Right lobe of liver (tissue), 6 donors: ENCODE results near the gene ENO4. TPM values are rescaled to one million over a fixed set of nuclear protein-coding genes. Genes with fewer than 3 reads are reported as not detected.

ENCODE experiments used
- ATAC-seq, 4 donors: fragments of 200-7000 bp; cut with Tn5 transposase; one replicate each; pipeline ENCODE4 v1.9.1; 2020; ENCODE audit warnings: mild to moderate bottlenecking in 4 of 4, moderate library complexity in 4 of 4
- DNase-seq, 3 donors: peaks; one replicate each; pipeline ENCODE4 v3.0.0-alpha.2; 2020
- H3K27ac ChIP-seq, 3 donors: fragments of 200-600 bp; one replicate each; pipeline ENCODE4 v1.8.0; 2022
- H3K27me3 ChIP-seq, 2 donors: fragments of 200-600 bp; one replicate each; pipeline ENCODE4 v1.8.0; 2022
- H3K36me3 ChIP-seq, 4 donors: fragments of 200-600 bp; sonication (generic) in 1 of 4; one replicate each; pipeline versions ENCODE4 v1.5.1 to v1.8.0; 2017 to 2022; ENCODE audit warnings: control low read depth in 1 of 4
- H3K4me1 ChIP-seq, 4 donors: fragments of 200-600 bp; sonication (generic) in 1 of 4; one replicate each; pipeline versions ENCODE4 v1.5.1 to v1.8.0; 2017 to 2022; ENCODE audit warnings: control low read depth in 1 of 4
- H3K4me3 ChIP-seq, 3 donors: fragments of 200-600 bp; one replicate each; pipeline ENCODE4 v1.8.0; 2022
- H3K9me3 ChIP-seq, 4 donors: fragments of 200-600 bp; sonication (generic) in 1 of 4; one replicate each; pipeline versions ENCODE4 v1.5.1 to v1.8.0; 2017 to 2022; ENCODE audit warnings: control low read depth in 1 of 4
- CTCF ChIP-seq, 4 donors: fragments of 200-600 bp in 3 of 4; fragments of 450-650 bp in 1 of 4; IDR thresholded peaks; one replicate each; pipeline versions ENCODE4 v1.5.1 to v1.8.0; 2016 to 2022; ENCODE audit warnings: antibody characterized with exemption in 4 of 4, mild to moderate bottlenecking in 2 of 4
- POLR2A ChIP-seq: fragments of 450-650 bp; IDR thresholded peaks from one replicate; pipeline ENCODE4 v1.6.1; 2017; ENCODE audit warnings: antibody characterized with exemption, mild to moderate bottlenecking
- WGBS: methylation state at CpG from one replicate; pipeline ENCODE4 v1.1.6; 2018; ENCODE audit warnings: low coverage, low lambda C conversion rate; ENCODE audit not compliant: insufficient coverage; ENCODE audit errors: missing lambda C conversion rate; 5-methylcytosine and 5-hydroxymethylcytosine counted together
- intact Hi-C, 2 donors: fragments of 100-400 bp; cut with DNase I; formaldehyde crosslinking; loops; one replicate each; pipeline versions ENCODE4 v1.11.2 to v1.14.1; 2022
- total RNA-seq, 6 experiments: library from RNA; depleted of rRNA in 2 of 6; stranded (reverse); fragments of >200 nt in 2 of 6; fragmentation: NEBNext Ultra II Directional in 3 of 6; extraction: Animal tissue kit (Norgen Biotek cat#: 25700) in 3 of 6; gene quantifications; one replicate each; pipeline versions ENCODE4 v1.1.0 to v1.2.4, GENCODE V29; 2016 to 2023
- donor health status: DM: no; HTN: yes; CAD: no.
- donor health status: DM: no; HTN: no; CAD: no.
- donor health status: DM: no; HTN: no; CAD: no.
- donor health status: DM: no; HTN: yes; CAD: no.
- donor health status: DM: no; HTN: yes; CAD: no.

ENO4 gene
- total RNA-seq, 6 experiments from 2014 or later, result not detected

GRCh38 chr10:116909307-116909706 is 60.0 kb downstream of the ENO4 start:
- peaks cover 0 to 41% (median 4%) of the 10 kb centered on the region in 4 donors for H3K36me3 ChIP-seq
- TF ChIP-seq CTCF (IDR thresholded peaks at IDR 0.05) (no peak), POLR2A (no peak)
- no peaks in the 10 kb centered on the region for H3K9me3 ChIP-seq
- H3K4me3 ChIP-seq, result no peak overlapping the region
- peaks cover 0 to 10% (median 0%) of the 10 kb centered on the region in 4 donors for H3K4me1 ChIP-seq
- H3K27ac ChIP-seq, result no peak overlapping the region
- WGBS, result 81% methylated on average over 1 of the region's 1 CpG
- DNase-seq, result no peak
- H3K27me3 ChIP-seq, result no peaks in the 10 kb centered on the region
- intact Hi-C loops, result no loop called here
- no peak for ATAC-seq

- H3K27ac ChIP-seq, result no peak overlapping the region
- peaks cover 0 to 10% (median 0%) of the 10 kb centered on the region in 4 donors for H3K4me1 ChIP-seq
- no peaks in the 10 kb centered on the region for H3K9me3 ChIP-seq
- H3K36me3 ChIP-seq, result peaks cover 0 to 47% (median 5%) of the 10 kb centered on the region in 4 donors
- no peak for DNase-seq
- intact Hi-C loops, result no loop called here
- H3K4me3 ChIP-seq, result no peak overlapping the region
- WGBS, result 97% methylated on average over 3 of the region's 3 CpGs
- no peak for ATAC-seq
- TF ChIP-seq POLR2A (no peak), CTCF (IDR thresholded peaks at IDR 0.05) (no peak)
- H3K27me3 ChIP-seq, result no peaks in the 10 kb centered on the region
Observed at GRCh38 chr10:116910910-116911309, 61.6 kb downstream of the ENO4 start.

GRCh38 chr10:116912162-116912561 is 62.9 kb downstream of the ENO4 start:
- Histone ChIP-seq H3K36me3 (peaks cover 0 to 35% (median 3%) of the 10 kb centered on the region in 4 donors), H3K4me3 (no peak overlapping the region), H3K4me1 (peaks cover 0 to 10% (median 0%) of the 10 kb centered on the region in 4 donors), H3K27ac (no peak overlapping the region), H3K9me3 (no peaks in the 10 kb centered on the region), H3K27me3 (no peaks in the 10 kb centered on the region)
- DNase-seq (peak; percentile 70 to 90 (median 84)), ATAC-seq (peak; percentile 92 to 99 (median 97))
- WGBS, result 20% methylated on average over 1 of the region's 1 CpG
- intact Hi-C loops, result no loop called here
- TF ChIP-seq POLR2A (no peak), CTCF (IDR thresholded peaks at IDR 0.05) (peak in 1 of 4 donors; percentile 4)

- TF ChIP-seq CTCF (IDR thresholded peaks at IDR 0.05) (no peak), POLR2A (no peak)
- no peak for DNase-seq
- intact Hi-C loops, result no loop called here
- Histone ChIP-seq H3K36me3 (peaks cover 0 to 42% (median 2%) of the 10 kb centered on the region in 4 donors), H3K27me3 (no peaks in the 10 kb centered on the region), H3K27ac (no peak overlapping the region), H3K9me3 (no peaks in the 10 kb centered on the region), H3K4me3 (no peak overlapping the region), H3K4me1 (peaks cover 0 to 10% (median 0%) of the 10 kb centered on the region in 4 donors)
- 100% methylated on average over 1 of the region's 1 CpG for WGBS
- ATAC-seq, result no peak
Observed at GRCh38 chr10:116913695-116914094, 64.4 kb downstream of the ENO4 start.

- no peaks in the 10 kb centered on the region for H3K9me3 ChIP-seq
- WGBS, result 51% methylated on average over 2 of the region's 2 CpGs
- no peaks in the 10 kb centered on the region for H3K27me3 ChIP-seq
- TF ChIP-seq CTCF (IDR thresholded peaks at IDR 0.05) (no peak), POLR2A (no peak)
- no peak overlapping the region for H3K4me3 ChIP-seq
- peaks cover 0 to 10% (median 0%) of the 10 kb centered on the region in 4 donors for H3K4me1 ChIP-seq
- intact Hi-C loops, result no loop called here
- ATAC-seq, result no peak
- H3K36me3 ChIP-seq, result peaks cover 0 to 42% (median 3%) of the 10 kb centered on the region in 4 donors
- H3K27ac ChIP-seq, result no peak overlapping the region
- no peak for DNase-seq
Observed at GRCh38 chr10:116915340-116915739, 66.0 kb downstream of the ENO4 start.
